Measurements from ENCODE around the gene INTS14.

- TF ChIP-seq, protein P1, sequence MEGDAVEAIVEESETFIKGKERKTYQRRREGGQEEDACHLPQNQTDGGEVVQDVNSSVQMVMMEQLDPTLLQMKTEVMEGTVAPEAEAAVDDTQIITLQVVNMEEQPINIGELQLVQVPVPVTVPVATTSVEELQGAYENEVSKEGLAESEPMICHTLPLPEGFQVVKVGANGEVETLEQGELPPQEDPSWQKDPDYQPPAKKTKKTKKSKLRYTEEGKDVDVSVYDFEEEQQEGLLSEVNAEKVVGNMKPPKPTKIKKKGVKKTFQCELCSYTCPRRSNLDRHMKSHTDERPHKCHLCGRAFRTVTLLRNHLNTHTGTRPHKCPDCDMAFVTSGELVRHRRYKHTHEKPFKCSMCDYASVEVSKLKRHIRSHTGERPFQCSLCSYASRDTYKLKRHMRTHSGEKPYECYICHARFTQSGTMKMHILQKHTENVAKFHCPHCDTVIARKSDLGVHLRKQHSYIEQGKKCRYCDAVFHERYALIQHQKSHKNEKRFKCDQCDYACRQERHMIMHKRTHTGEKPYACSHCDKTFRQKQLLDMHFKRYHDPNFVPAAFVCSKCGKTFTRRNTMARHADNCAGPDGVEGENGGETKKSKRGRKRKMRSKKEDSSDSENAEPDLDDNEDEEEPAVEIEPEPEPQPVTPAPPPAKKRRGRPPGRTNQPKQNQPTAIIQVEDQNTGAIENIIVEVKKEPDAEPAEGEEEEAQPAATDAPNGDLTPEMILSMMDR (IDR thresholded peaks at IDR 0.05): no peak
- TF ChIP-seq POLR2A (IDR thresholded peaks at IDR 0.05): no peak
Measured at GRCh38 chr15:65629548-65629947, 18.6 kb upstream of the INTS14 start.
